ENCODE measurements around the gene SCD5.

Gene SCD5

GRCh38 chr4:82691431-82691830, 107.2 kb downstream of the SCD5 start:
- DNase-seq (ENCODE audit: low spot score) = no peak

- DNase-seq (ENCODE audit: low spot score) = no peak
Observed at GRCh38 chr4:82688091-82688795, 110.4 kb downstream of the SCD5 start.

GRCh38 chr4:82687531-82687930, 111.1 kb downstream of the SCD5 start:
- no peak for DNase-seq (ENCODE audit: low spot score)

GRCh38 chr4:82681754-82682153, 116.8 kb downstream of the SCD5 start:
- no peak for DNase-seq (ENCODE audit: low spot score)

GRCh38 chr4:82680834-82681233, 117.8 kb downstream of the SCD5 start:
- no peak for DNase-seq (ENCODE audit: low spot score)

GRCh38 chr4:82679531-82679930, 119.1 kb downstream of the SCD5 start:
- DNase-seq (ENCODE audit: low spot score) = no peak

- DNase-seq (ENCODE audit: low spot score) = no peak
Observed at GRCh38 chr4:82678051-82678450, 120.5 kb downstream of the SCD5 start.

GRCh38 chr4:82677327-82677726, 121.3 kb downstream of the SCD5 start:
- DNase-seq (ENCODE audit: low spot score) = no peak

- DNase-seq (ENCODE audit: low spot score) = no peak
Observed at GRCh38 chr4:82667761-82668480, 130.7 kb downstream of the SCD5 start.

- no peak for DNase-seq (ENCODE audit: low spot score)
Observed at GRCh38 chr4:82666970-82667665, 131.5 kb downstream of the SCD5 start.

- no peak for DNase-seq (ENCODE audit: low spot score)
Observed at GRCh38 chr4:82661181-82661992, 137.2 kb downstream of the SCD5 start.

GRCh38 chr4:82652062-82652461, 146.5 kb downstream of the SCD5 start:
- DNase-seq (ENCODE audit: low spot score) = no peak

- no peak for DNase-seq (ENCODE audit: low spot score)
Observed at GRCh38 chr4:82650868-82651267, 147.7 kb downstream of the SCD5 start.

- DNase-seq (ENCODE audit: low spot score) = no peak
Observed at GRCh38 chr4:82648356-82648755, 150.2 kb downstream of the SCD5 start.

- DNase-seq (ENCODE audit: low spot score) = no peak
Observed at GRCh38 chr4:82645936-82646565, 152.5 kb downstream of the SCD5 start.

GRCh38 chr4:82644734-82645126, 153.9 kb downstream of the SCD5 start:
- DNase-seq (ENCODE audit: low spot score) = no peak

GRCh38 chr4:82643994-82644733, 154.4 kb downstream of the SCD5 start:
- no peak for DNase-seq (ENCODE audit: low spot score)

- DNase-seq (ENCODE audit: low spot score) = no peak
Observed at GRCh38 chr4:82642331-82642730, 156.3 kb downstream of the SCD5 start.

GRCh38 chr4:82640540-82640939, 158.1 kb downstream of the SCD5 start:
- DNase-seq (ENCODE audit: low spot score) = no peak

GRCh38 chr4:82639971-82640370, 158.6 kb downstream of the SCD5 start:
- DNase-seq (ENCODE audit: low spot score) = no peak

- no peak for DNase-seq (ENCODE audit: low spot score)
Observed at GRCh38 chr4:82638479-82638878, 160.1 kb downstream of the SCD5 start.
